ENCODE data around the gene FN1. TPM values are rescaled to one million over a fixed set of nuclear protein-coding genes. Genes with fewer than 3 reads are reported as not detected.

The FN1 gene
- total RNA-seq, 4 donors from 2014 or later = 24.8 to 341 (median 58.6) TPM

DNA sequence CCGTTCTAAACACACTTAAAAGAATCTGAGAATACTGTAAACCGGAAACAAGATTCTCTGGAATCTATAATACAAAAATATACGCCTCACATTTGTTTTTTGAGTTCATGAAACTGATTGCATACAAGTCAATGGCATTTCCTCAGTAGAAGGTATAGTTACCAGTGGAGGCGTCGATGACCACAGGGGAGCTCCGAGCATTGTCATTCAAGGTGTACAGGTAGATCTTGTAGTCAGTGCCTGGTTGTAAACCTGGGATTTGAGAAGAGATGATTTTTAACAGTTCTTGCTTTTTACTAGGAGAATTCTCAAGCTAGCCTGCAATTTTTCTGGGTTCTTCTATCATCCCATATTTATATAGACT, 60.4 kb downstream of the FN1 start:
- TF ChIP-seq, protein P1, sequence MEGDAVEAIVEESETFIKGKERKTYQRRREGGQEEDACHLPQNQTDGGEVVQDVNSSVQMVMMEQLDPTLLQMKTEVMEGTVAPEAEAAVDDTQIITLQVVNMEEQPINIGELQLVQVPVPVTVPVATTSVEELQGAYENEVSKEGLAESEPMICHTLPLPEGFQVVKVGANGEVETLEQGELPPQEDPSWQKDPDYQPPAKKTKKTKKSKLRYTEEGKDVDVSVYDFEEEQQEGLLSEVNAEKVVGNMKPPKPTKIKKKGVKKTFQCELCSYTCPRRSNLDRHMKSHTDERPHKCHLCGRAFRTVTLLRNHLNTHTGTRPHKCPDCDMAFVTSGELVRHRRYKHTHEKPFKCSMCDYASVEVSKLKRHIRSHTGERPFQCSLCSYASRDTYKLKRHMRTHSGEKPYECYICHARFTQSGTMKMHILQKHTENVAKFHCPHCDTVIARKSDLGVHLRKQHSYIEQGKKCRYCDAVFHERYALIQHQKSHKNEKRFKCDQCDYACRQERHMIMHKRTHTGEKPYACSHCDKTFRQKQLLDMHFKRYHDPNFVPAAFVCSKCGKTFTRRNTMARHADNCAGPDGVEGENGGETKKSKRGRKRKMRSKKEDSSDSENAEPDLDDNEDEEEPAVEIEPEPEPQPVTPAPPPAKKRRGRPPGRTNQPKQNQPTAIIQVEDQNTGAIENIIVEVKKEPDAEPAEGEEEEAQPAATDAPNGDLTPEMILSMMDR (IDR thresholded peaks at IDR 0.05 in 4 of 5, conservative IDR thresholded peaks at IDR 0.05 in 1 of 5) = no peak
- no peak for TF ChIP-seq POLR2A (IDR thresholded peaks at IDR 0.05)
- Histone ChIP-seq H3K4me3 (no peak overlapping the region), H3K27ac (no peak overlapping the region), H3K36me3 (peaks cover 0 to 8% of the 10 kb centered on the region in 2 donors), H3K4me1 (no peaks in the 10 kb centered on the region), H3K9me3 (no peaks in the 10 kb centered on the region), H3K27me3 (no peaks in the 10 kb centered on the region)
- intact Hi-C loops (cut with DNase I; ENCODE audit: low total_unique reads) (no loop called here), in situ Hi-C loops (cut with MboI; ENCODE audit: low sequenced_read_pairs in 4 of 4) (no loop called here)
- DNase-seq (no peak), ATAC-seq (no peak)

DNA sequence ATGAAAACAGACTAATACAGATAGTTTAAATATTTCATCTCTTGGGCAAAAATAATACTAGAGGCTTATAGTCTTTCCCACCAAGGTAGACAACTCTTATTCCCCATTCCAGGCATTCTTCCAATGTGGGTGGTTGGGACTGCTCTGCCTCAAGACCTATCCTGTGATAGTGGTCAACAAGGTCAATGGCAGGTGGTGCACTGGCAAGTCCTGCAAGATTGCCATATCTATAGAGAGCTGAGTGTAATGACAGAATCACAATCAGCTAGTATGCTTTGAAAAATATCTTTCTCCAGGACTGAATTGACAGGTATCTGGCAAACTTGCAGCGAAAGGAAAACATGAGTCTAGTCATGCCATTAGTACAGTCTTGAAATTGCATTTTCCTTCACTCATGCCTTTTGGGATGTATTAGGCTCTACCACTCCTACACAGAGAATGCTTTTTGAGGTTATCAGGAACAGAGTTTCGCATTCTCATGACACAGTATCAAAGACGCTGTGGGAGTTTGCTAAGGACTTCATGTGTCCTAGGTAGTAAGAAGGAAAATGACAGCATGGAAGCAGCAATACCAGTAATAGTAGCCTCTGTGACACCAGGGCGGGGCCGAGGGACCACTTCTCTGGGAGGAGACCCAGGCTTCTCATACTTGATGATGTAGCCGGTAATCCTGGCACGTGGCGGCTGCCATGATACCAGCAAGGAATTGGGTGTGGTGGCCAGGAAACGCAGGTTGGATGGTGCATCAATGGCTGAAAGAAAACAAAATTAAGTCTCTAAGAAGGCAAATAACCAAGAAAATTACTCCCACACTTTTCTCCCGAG, 61.0 kb downstream of the FN1 start:
- in situ Hi-C loops (cut with MboI; ENCODE audit: low sequenced_read_pairs in 4 of 4) = no loop called here
- no peak for TF ChIP-seq POLR2A (IDR thresholded peaks at IDR 0.05)
- TF ChIP-seq, protein P1 (IDR thresholded peaks at IDR 0.05 in 4 of 5, conservative IDR thresholded peaks at IDR 0.05 in 1 of 5) = no peak
- ATAC-seq (no peak), DNase-seq (no peak)
- Histone ChIP-seq H3K27me3 (no peaks in the 10 kb centered on the region), H3K4me3 (no peak overlapping the region), H3K9me3 (no peaks in the 10 kb centered on the region), H3K4me1 (no peaks in the 10 kb centered on the region), H3K36me3 (peaks cover 0 to 8% of the 10 kb centered on the region in 2 donors), H3K27ac (no peak overlapping the region)
- intact Hi-C loops (cut with DNase I; ENCODE audit: low total_unique reads) = no loop called here

DNA sequence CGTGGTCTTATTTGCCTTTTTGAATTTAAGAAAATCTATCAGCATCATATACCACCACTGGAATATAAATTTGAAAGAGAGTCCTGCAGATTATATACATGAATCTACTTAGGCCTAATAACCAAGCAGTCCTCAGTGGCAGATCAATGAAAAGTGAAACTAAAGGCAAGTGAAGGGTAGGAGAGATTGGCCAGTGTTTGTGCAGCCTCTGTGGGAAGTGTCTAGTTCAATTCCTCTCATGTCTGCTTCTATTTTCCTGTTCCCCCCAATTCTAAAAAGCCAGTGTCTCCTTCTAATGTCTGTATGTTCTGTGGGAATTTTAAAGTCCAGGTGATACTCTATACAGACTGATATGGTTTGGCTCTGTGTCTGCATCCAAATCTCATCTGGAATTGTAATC, 61.9 kb downstream of the FN1 start:
- Histone ChIP-seq H3K36me3 (peaks cover 0 to 8% of the 10 kb centered on the region in 2 donors), H3K4me3 (no peak overlapping the region), H3K9me3 (no peaks in the 10 kb centered on the region), H3K27me3 (no peaks in the 10 kb centered on the region), H3K27ac (no peak overlapping the region), H3K4me1 (no peaks in the 10 kb centered on the region)
- no peak for TF ChIP-seq POLR2A (IDR thresholded peaks at IDR 0.05)
- TF ChIP-seq, protein P1 (IDR thresholded peaks at IDR 0.05 in 4 of 5, conservative IDR thresholded peaks at IDR 0.05 in 1 of 5) = no peak
- DNase-seq (no peak), ATAC-seq (no peak)
- in situ Hi-C loops (cut with MboI; ENCODE audit: low sequenced_read_pairs in 4 of 4) = no loop called here
- intact Hi-C loops (cut with DNase I; ENCODE audit: low total_unique reads) = no loop called here

DNA sequence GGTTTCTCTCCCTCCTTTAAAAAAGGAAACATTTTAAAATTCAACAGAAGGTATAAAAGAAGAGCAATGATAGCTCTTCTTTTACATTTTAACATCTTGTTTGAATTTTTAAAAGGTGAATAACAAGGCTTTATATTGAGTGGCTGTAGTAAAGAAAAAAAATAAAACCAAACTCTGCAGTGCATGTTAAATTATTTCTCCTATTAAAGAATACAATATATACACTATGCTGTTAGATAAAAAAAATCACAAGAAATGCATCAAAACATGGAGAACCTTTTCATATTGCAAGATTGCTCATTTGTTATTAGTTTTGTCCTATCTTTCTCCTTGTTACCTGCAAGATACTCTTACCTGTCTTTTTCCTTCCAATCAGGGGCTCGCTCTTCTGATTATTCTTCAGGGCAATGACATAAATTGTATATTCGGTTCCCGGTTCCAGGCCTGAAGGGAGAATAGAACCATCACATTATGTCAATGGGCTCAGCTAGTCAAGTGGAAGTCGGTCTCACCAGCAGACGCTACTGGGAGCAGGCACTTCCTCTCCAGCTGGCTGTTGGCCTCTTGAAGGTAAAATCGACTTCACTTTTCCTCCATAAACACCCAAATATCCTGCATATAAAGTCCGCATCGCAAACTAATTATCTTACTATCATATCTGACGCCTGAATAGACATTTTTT, 62.8 kb downstream of the FN1 start:
- in situ Hi-C loops (cut with MboI; ENCODE audit: low sequenced_read_pairs in 4 of 4) (no loop called here), intact Hi-C loops (cut with DNase I; ENCODE audit: low total_unique reads) (no loop called here)
- H3K36me3 ChIP-seq = peaks cover 0 to 4% of the 10 kb centered on the region in 2 donors
- H3K27me3 ChIP-seq = no peaks in the 10 kb centered on the region
- no peaks in the 10 kb centered on the region for H3K4me1 ChIP-seq
- H3K9me3 ChIP-seq = no peaks in the 10 kb centered on the region
- ATAC-seq = no peak
- TF ChIP-seq POLR2A (IDR thresholded peaks at IDR 0.05) = no peak
- TF ChIP-seq, protein P1 (IDR thresholded peaks at IDR 0.05 in 4 of 5, conservative IDR thresholded peaks at IDR 0.05 in 1 of 5) = no peak
- H3K27ac ChIP-seq = no peak overlapping the region
- no peak for DNase-seq
- H3K4me3 ChIP-seq = no peak overlapping the region

Measured in gastrocnemius medialis (tissue), 4 donors.